GM12864 (cell line): Measurements from ENCODE around the gene HNRNPA2B1.
"Not testable (repeated sequence)": the region's sequence is repeated elsewhere in the genome, so short reads cannot be mapped to it uniquely, and the experiment has no call there.

Source experiments
- DNase-seq: peaks from one replicate; pipeline ENCODE4 v3.0.0-alpha.2; 2011; ENCODE audit warnings: low read depth
- H3K4me3 ChIP-seq: 2 replicates; pipeline ENCODE4 v1.5.1; 2011; ENCODE audit warnings: mild to moderate bottlenecking, low read depth, low read length, control low read depth
- TF ChIP-seq, protein P1 (sequence below): IDR thresholded peaks from 2 replicates; pipeline ENCODE4 v1.5.1; 2011; ENCODE audit warnings: low read depth, mild to moderate bottlenecking, moderate library complexity, low read length, control low read depth, inconsistent platforms; ENCODE audit errors: missing control alignments

The HNRNPA2B1 gene

GRCh38 chr7:26178272-26178960 lies 22.1 kb downstream of the HNRNPA2B1 start:
- DNase-seq: no peak
- H3K4me3 ChIP-seq: no peak overlapping the region
- TF ChIP-seq, protein P1, sequence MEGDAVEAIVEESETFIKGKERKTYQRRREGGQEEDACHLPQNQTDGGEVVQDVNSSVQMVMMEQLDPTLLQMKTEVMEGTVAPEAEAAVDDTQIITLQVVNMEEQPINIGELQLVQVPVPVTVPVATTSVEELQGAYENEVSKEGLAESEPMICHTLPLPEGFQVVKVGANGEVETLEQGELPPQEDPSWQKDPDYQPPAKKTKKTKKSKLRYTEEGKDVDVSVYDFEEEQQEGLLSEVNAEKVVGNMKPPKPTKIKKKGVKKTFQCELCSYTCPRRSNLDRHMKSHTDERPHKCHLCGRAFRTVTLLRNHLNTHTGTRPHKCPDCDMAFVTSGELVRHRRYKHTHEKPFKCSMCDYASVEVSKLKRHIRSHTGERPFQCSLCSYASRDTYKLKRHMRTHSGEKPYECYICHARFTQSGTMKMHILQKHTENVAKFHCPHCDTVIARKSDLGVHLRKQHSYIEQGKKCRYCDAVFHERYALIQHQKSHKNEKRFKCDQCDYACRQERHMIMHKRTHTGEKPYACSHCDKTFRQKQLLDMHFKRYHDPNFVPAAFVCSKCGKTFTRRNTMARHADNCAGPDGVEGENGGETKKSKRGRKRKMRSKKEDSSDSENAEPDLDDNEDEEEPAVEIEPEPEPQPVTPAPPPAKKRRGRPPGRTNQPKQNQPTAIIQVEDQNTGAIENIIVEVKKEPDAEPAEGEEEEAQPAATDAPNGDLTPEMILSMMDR: no peak

GRCh38 chr7:26177269-26177668 lies 23.3 kb downstream of the HNRNPA2B1 start:
- H3K4me3 ChIP-seq, DNase-seq: not testable (repeated sequence)

DNA sequence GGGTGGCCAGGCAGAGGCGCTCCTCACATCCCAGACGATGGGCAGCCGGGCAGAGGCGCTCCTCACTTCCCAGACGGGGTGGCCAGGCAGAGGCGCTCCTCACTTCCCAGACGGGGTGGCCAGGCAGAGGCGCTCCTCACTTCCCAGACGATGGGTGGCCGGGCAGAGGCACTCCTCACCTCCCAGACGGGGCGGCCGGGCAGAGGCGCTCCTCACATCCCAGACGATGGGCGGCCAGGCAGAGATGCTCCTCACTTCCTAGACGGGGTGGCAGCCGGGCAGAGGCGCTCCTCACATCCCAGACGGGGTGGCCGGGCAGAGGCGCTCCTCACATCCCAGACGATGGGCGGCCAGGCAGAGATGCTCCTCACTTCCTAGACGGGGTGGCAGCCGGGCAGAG lies 23.9 kb downstream of the HNRNPA2B1 start:
- DNase-seq, H3K4me3 ChIP-seq: not testable (repeated sequence)

- H3K4me3 ChIP-seq, DNase-seq: not testable (repeated sequence)
Observed at GRCh38 chr7:26175903-26176302, 24.6 kb downstream of the HNRNPA2B1 start.

DNA sequence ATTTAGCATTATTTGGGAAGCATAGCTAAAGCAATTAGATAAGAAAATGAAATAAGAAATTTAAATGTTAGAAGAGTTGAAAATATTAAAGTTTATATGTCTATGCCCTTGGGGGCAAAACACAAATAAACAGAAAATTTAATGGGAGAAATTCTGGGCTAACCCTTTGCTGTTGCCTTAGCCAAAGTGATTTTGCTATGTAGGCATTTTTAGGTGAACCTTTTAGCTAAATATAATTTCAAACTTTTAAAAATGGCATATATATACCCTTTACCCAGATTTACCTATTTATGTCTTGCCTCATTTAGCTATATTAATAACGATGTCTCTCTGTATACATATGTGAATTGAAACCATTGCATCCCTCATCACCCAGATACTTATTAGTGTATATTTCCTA lies 28.5 kb downstream of the HNRNPA2B1 start:
- DNase-seq: no peak
- H3K4me3 ChIP-seq: no peak overlapping the region

DNA sequence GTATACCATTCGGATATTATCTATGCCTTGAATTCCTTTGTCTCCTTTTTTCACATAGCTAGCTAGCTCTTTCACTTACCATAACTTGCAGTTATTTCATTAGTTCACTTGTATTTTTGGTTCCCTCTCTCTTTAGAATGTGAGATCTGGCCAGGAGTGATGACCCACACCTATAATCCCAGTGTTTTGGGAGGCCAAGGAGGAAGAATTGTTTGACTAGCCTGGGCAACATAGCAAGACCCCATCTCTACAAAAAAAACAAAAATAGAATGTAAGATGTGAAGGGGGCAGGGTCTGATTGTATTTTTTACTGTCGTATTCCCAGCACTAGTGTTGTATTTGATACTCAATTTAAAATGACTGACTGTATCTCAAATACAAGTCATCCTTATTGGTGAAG lies 28.9 kb downstream of the HNRNPA2B1 start:
- no peak overlapping the region for H3K4me3 ChIP-seq
- DNase-seq: no peak
- TF ChIP-seq, protein P1: no peak

More for the DNA sequence above, 28.5 kb downstream of the HNRNPA2B1 start:
- TF ChIP-seq, protein P1: no peak

DNA sequence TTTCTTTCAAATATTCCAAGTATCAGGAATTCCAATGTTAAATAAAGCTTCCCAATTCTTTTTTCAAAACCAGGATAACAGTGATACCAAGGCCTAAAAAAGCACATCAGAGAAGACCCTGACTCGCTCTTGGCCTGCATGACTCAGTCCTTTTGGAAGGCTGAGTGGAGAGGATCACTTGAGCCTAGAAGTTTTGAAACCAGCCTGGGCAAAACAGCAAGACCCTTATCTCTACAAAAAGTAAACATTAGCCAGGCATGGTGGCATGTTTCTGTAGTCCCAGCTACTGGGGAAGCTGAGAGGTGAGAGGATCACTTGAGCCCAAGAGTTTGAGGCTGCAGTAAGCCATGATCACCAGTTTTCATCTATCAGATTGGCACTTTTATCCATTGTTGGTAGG lies 29.9 kb downstream of the HNRNPA2B1 start:
- no peak overlapping the region for H3K4me3 ChIP-seq

GRCh38 chr7:26169271-26169670 lies 31.3 kb downstream of the HNRNPA2B1 start:
- H3K4me3 ChIP-seq: no peak overlapping the region
- no peak for DNase-seq
- TF ChIP-seq, protein P1: no peak

More for the DNA sequence above, 29.9 kb downstream of the HNRNPA2B1 start:
- no peak for DNase-seq
- TF ChIP-seq, protein P1: no peak

DNA sequence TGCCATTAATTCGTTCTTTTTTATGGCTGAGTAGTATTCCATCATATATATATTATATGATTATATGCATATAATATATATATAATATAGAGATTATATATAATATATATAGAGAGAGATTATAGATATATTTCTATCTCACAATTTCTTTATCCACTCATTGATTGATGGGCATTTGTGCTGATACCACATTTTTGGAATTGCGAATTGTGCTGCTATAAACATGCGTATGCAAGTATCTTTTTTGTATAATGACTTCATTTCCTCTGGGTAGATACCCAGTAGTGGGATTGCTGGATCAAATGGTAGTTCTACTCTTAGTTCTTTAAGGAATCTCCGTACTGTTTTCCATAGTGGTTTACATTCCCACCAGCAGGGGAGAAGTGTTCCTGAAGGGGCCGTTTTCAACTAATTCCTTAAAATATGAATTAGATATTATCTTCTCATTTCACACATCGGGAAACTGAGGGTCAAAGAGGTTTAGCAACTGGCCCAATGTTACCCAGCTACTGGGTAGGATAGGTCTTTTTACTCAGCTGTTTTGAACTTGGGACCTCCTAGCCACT lies 32.0 kb downstream of the HNRNPA2B1 start:
- TF ChIP-seq, protein P1: no peak
- DNase-seq: no peak
- H3K4me3 ChIP-seq: no peak overlapping the region
